Measurements from ENCODE around the gene LTN1. TPM values are rescaled to one million over a fixed set of nuclear protein-coding genes. Genes with fewer than 3 reads are reported as not detected.

Gene LTN1
- total and polyA plus RNA-seq, 8 donors = 21.8 to 44.7 (median 36.2) TPM

GRCh38 chr21:28972398-28972797 is 20.3 kb downstream of the LTN1 start:
- TF ChIP-seq CTCF (IDR thresholded peaks at IDR 0.05) = no peak
- no peak overlapping the region for H3K27ac ChIP-seq
- ATAC-seq = no peak
- no peaks in the 10 kb centered on the region for H3K27me3 ChIP-seq
- no peaks in the 10 kb centered on the region for H3K4me1 ChIP-seq
- H3K9me3 ChIP-seq = no peaks in the 10 kb centered on the region
- no peak for DNase-seq
- H3K36me3 ChIP-seq = peaks cover 0 to 90% of the 10 kb centered on the region in 2 donors
- intact Hi-C loops (cut with DNase I) = no loop called here
- no peak overlapping the region for H3K4me3 ChIP-seq

GRCh38 chr21:28971171-28971570 is 21.5 kb downstream of the LTN1 start:
- Histone ChIP-seq H3K4me1 (no peaks in the 10 kb centered on the region), H3K36me3 (peaks cover 0 to 90% of the 10 kb centered on the region in 2 donors), H3K4me3 (no peak overlapping the region), H3K9me3 (no peaks in the 10 kb centered on the region), H3K27ac (no peak overlapping the region), H3K27me3 (no peaks in the 10 kb centered on the region)
- intact Hi-C loops (cut with DNase I) = no loop called here
- no peak for TF ChIP-seq CTCF (IDR thresholded peaks at IDR 0.05)
- no peak for DNase-seq
- ATAC-seq = no peak

- H3K4me3 ChIP-seq = no peak overlapping the region
- no peak for TF ChIP-seq CTCF (IDR thresholded peaks at IDR 0.05)
- peaks cover 6 to 95% of the 10 kb centered on the region in 2 donors for H3K36me3 ChIP-seq
- intact Hi-C loops (cut with DNase I) = no loop called here
- H3K27me3 ChIP-seq = no peaks in the 10 kb centered on the region
- no peak for DNase-seq
- H3K9me3 ChIP-seq = no peaks in the 10 kb centered on the region
- no peaks in the 10 kb centered on the region for H3K4me1 ChIP-seq
- ATAC-seq = no peak
- no peak overlapping the region for H3K27ac ChIP-seq
These were observed 28.8 kb downstream of the LTN1 start for GRCh38 chr21:28963831-28964230.

GRCh38 chr21:28962465-28962864 is 30.2 kb downstream of the LTN1 start:
- H3K27me3 ChIP-seq = no peaks in the 10 kb centered on the region
- no peaks in the 10 kb centered on the region for H3K4me1 ChIP-seq
- H3K4me3 ChIP-seq = no peak overlapping the region
- no peak overlapping the region for H3K27ac ChIP-seq
- ATAC-seq (no peak), DNase-seq (no peak)
- H3K36me3 ChIP-seq = peaks cover 6 to 93% of the 10 kb centered on the region in 2 donors
- no peak for TF ChIP-seq CTCF (IDR thresholded peaks at IDR 0.05)
- intact Hi-C loops (cut with DNase I) = no loop called here
- H3K9me3 ChIP-seq = no peaks in the 10 kb centered on the region

GRCh38 chr21:28961927-28962326 is 30.8 kb downstream of the LTN1 start:
- TF ChIP-seq CTCF (IDR thresholded peaks at IDR 0.05) = no peak
- DNase-seq (no peak), ATAC-seq (no peak)
- no peaks in the 10 kb centered on the region for H3K27me3 ChIP-seq
- intact Hi-C loops (cut with DNase I) = no loop called here
- no peaks in the 10 kb centered on the region for H3K4me1 ChIP-seq
- H3K27ac ChIP-seq = no peak overlapping the region
- H3K9me3 ChIP-seq = no peaks in the 10 kb centered on the region
- peaks cover 6 to 93% of the 10 kb centered on the region in 2 donors for H3K36me3 ChIP-seq
- no peak overlapping the region for H3K4me3 ChIP-seq

Measured in left lung (tissue), 10 donors.